ENCODE results near the gene GIT2. TPM values are rescaled to one million over a fixed set of nuclear protein-coding genes. Genes with fewer than 3 reads are reported as not detected.

GIT2 gene
- total RNA-seq, 2 experiments from 2014 or later = 107 to 112 TPM

- peaks cover 41% of the 10 kb centered on the region for H3K4me1 Mint-ChIP-seq
- DNase-seq = no peak
- H3K4me3 Mint-ChIP-seq = no peak overlapping the region
- no peaks in the 10 kb centered on the region for H3K9me3 Mint-ChIP-seq
- peaks cover 74% of the 10 kb centered on the region for H3K36me3 Mint-ChIP-seq (ENCODE audit: low read depth)
- ChIA-PET CTCF (no interaction called here), POLR2A (interaction anchor here (0.6 to 2.7 kb wide), 4 partner anchors 10 to 35 kb away, joined by 3 to 6 read pairs (median 3); partner anchors contain the start of gene ANKRD13A)
- H3K27ac Mint-ChIP-seq = no peak overlapping the region
- no peaks in the 10 kb centered on the region for H3K27me3 Mint-ChIP-seq
Observed at GRCh38 chr12:109963743-109964429, 32.3 kb downstream of the GIT2 start.

GRCh38 chr12:109963330-109963729 is 32.8 kb downstream of the GIT2 start:
- ChIA-PET POLR2A (interaction anchor here (1.0 to 2.7 kb wide), 3 partner anchors 10 to 36 kb away, joined by 3 to 6 read pairs (median 5); partner anchors contain the start of gene ANKRD13A), CTCF (no interaction called here)
- no peaks in the 10 kb centered on the region for H3K9me3 Mint-ChIP-seq
- peaks cover 80% of the 10 kb centered on the region for H3K36me3 Mint-ChIP-seq (ENCODE audit: low read depth)
- peak overlapping the region; percentile 18 for H3K27ac Mint-ChIP-seq
- H3K4me1 Mint-ChIP-seq = peaks cover 38% of the 10 kb centered on the region
- no peak for DNase-seq
- H3K4me3 Mint-ChIP-seq = no peak overlapping the region
- no peaks in the 10 kb centered on the region for H3K27me3 Mint-ChIP-seq

- Mint-ChIP-seq H3K4me3 (no peak overlapping the region), H3K9me3 (no peaks in the 10 kb centered on the region), H3K27me3 (no peaks in the 10 kb centered on the region), H3K27ac (peak overlapping the region; percentile 6), H3K4me1 (peaks cover 30% of the 10 kb centered on the region), H3K36me3 (ENCODE audit: low read depth) (peaks cover 77% of the 10 kb centered on the region)
- DNase-seq = no peak
- ChIA-PET CTCF (no interaction called here), POLR2A (interaction anchor here (1.7 kb wide), 1 partner anchor 32 kb away, joined by 5 read pairs; no protein-coding TSS in a partner anchor)
Observed at GRCh38 chr12:109962398-109962797, 33.8 kb downstream of the GIT2 start.

GRCh38 chr12:109961612-109962011 is 34.6 kb downstream of the GIT2 start:
- CTCF ChIA-PET = interaction anchor here (0.8 kb wide), 1 partner anchor 157 kb away, joined by 3 read pairs; no protein-coding TSS in a partner anchor
- H3K4me3 Mint-ChIP-seq = no peak overlapping the region
- POLR2A ChIA-PET = interaction anchor here (0.6 kb wide), 1 partner anchor 8 kb away, joined by 3 read pairs; no protein-coding TSS in a partner anchor
- H3K27me3 Mint-ChIP-seq = no peaks in the 10 kb centered on the region
- no peak for DNase-seq
- peaks cover 77% of the 10 kb centered on the region for H3K36me3 Mint-ChIP-seq (ENCODE audit: low read depth)
- H3K27ac Mint-ChIP-seq = no peak overlapping the region
- H3K9me3 Mint-ChIP-seq = no peaks in the 10 kb centered on the region
- peaks cover 26% of the 10 kb centered on the region for H3K4me1 Mint-ChIP-seq

GRCh38 chr12:109961201-109961600 is 35.0 kb downstream of the GIT2 start:
- H3K4me3 Mint-ChIP-seq = no peak overlapping the region
- H3K27me3 Mint-ChIP-seq = no peaks in the 10 kb centered on the region
- POLR2A ChIA-PET = interaction anchor here (0.6 kb wide), 1 partner anchor 8 kb away, joined by 3 read pairs; no protein-coding TSS in a partner anchor
- CTCF ChIA-PET = interaction anchor here (0.8 kb wide), 1 partner anchor 156 kb away, joined by 3 read pairs; no protein-coding TSS in a partner anchor
- H3K27ac Mint-ChIP-seq = no peak overlapping the region
- H3K4me1 Mint-ChIP-seq = peaks cover 24% of the 10 kb centered on the region
- no peaks in the 10 kb centered on the region for H3K9me3 Mint-ChIP-seq
- DNase-seq = no peak
- H3K36me3 Mint-ChIP-seq (ENCODE audit: low read depth) = peaks cover 77% of the 10 kb centered on the region

- DNase-seq = no peak
- ChIA-PET CTCF (interaction anchor here (0.7 kb wide), 1 partner anchor 61 kb away, joined by 3 read pairs; no protein-coding TSS in a partner anchor), POLR2A (no interaction called here)
- Mint-ChIP-seq H3K27ac (no peak overlapping the region), H3K27me3 (no peaks in the 10 kb centered on the region), H3K4me3 (no peak overlapping the region), H3K9me3 (no peaks in the 10 kb centered on the region), H3K36me3 (ENCODE audit: low read depth) (peaks cover 70% of the 10 kb centered on the region), H3K4me1 (peaks cover 17% of the 10 kb centered on the region)
Observed at GRCh38 chr12:109959411-109960093, 36.6 kb downstream of the GIT2 start.

- Mint-ChIP-seq H3K36me3 (ENCODE audit: low read depth) (peaks cover 69% of the 10 kb centered on the region), H3K4me3 (no peak overlapping the region), H3K4me1 (peaks cover 15% of the 10 kb centered on the region), H3K9me3 (no peaks in the 10 kb centered on the region), H3K27ac (no peak overlapping the region), H3K27me3 (no peaks in the 10 kb centered on the region)
- no peak for DNase-seq
- CTCF ChIA-PET = interaction anchor here (0.7 kb wide), 1 partner anchor 11 kb away, joined by 3 read pairs; no protein-coding TSS in a partner anchor
- POLR2A ChIA-PET = no interaction called here
Observed at GRCh38 chr12:109958374-109958773, 37.8 kb downstream of the GIT2 start.

GRCh38 chr12:109953656-109954055 is 42.5 kb downstream of the GIT2 start:
- H3K27me3 Mint-ChIP-seq = no peaks in the 10 kb centered on the region
- no peak overlapping the region for H3K27ac Mint-ChIP-seq
- no peak overlapping the region for H3K4me3 Mint-ChIP-seq
- peaks cover 76% of the 10 kb centered on the region for H3K36me3 Mint-ChIP-seq (ENCODE audit: low read depth)
- ChIA-PET CTCF (interaction anchor here (1.2 kb wide), 1 partner anchor 9 kb away, joined by 3 read pairs; no protein-coding TSS in a partner anchor), POLR2A (interaction anchor here (1.7 kb wide), 1 partner anchor 14 kb away, joined by 5 read pairs; no protein-coding TSS in a partner anchor)
- DNase-seq = no peak
- peaks cover 19% of the 10 kb centered on the region for H3K4me1 Mint-ChIP-seq
- H3K9me3 Mint-ChIP-seq = no peaks in the 10 kb centered on the region

GRCh38 chr12:109952873-109953272 is 43.3 kb downstream of the GIT2 start:
- H3K4me1 Mint-ChIP-seq = peaks cover 27% of the 10 kb centered on the region
- no peaks in the 10 kb centered on the region for H3K9me3 Mint-ChIP-seq
- ChIA-PET CTCF (interaction anchor here (1.0 to 1.2 kb wide), 3 partner anchors 8 to 64 kb away, joined by 3 to 4 read pairs (median 3); no protein-coding TSS in a partner anchor), POLR2A (interaction anchor here (1.0 to 1.7 kb wide), 2 partner anchors 11 to 15 kb away, joined by 3 to 5 read pairs; no protein-coding TSS in a partner anchor)
- peaks cover 74% of the 10 kb centered on the region for H3K36me3 Mint-ChIP-seq (ENCODE audit: low read depth)
- H3K27ac Mint-ChIP-seq = no peak overlapping the region
- H3K4me3 Mint-ChIP-seq = no peak overlapping the region
- no peaks in the 10 kb centered on the region for H3K27me3 Mint-ChIP-seq
- no peak for DNase-seq

- no peaks in the 10 kb centered on the region for H3K27me3 Mint-ChIP-seq
- H3K4me3 Mint-ChIP-seq = no peak overlapping the region
- ChIA-PET CTCF (interaction anchor here (1.0 to 1.2 kb wide), 3 partner anchors 8 to 64 kb away, joined by 3 to 4 read pairs (median 3); no protein-coding TSS in a partner anchor), POLR2A (interaction anchor here (1.0 to 1.7 kb wide), 2 partner anchors 12 to 15 kb away, joined by 3 to 5 read pairs; no protein-coding TSS in a partner anchor)
- H3K9me3 Mint-ChIP-seq = no peaks in the 10 kb centered on the region
- peaks cover 79% of the 10 kb centered on the region for H3K36me3 Mint-ChIP-seq (ENCODE audit: low read depth)
- peaks cover 32% of the 10 kb centered on the region for H3K4me1 Mint-ChIP-seq
- no peak for DNase-seq
- H3K27ac Mint-ChIP-seq = peak overlapping the region; percentile 32
Observed at GRCh38 chr12:109952160-109952858, 43.9 kb downstream of the GIT2 start.

- Mint-ChIP-seq H3K4me3 (no peak overlapping the region), H3K36me3 (ENCODE audit: low read depth) (peaks cover 81% of the 10 kb centered on the region), H3K27ac (peak overlapping the region; percentile 32), H3K27me3 (no peaks in the 10 kb centered on the region), H3K9me3 (no peaks in the 10 kb centered on the region), H3K4me1 (peaks cover 38% of the 10 kb centered on the region)
- ChIA-PET CTCF (interaction anchor here (0.6 to 1.1 kb wide), 3 partner anchors 14 to 148 kb away, joined by 3 to 4 read pairs (median 3); no protein-coding TSS in a partner anchor), POLR2A (interaction anchor here (1.0 to 1.7 kb wide), 2 partner anchors 12 to 16 kb away, joined by 3 to 5 read pairs; no protein-coding TSS in a partner anchor)
- DNase-seq = no peak
Observed at GRCh38 chr12:109951751-109952150, 44.4 kb downstream of the GIT2 start.

- POLR2A ChIA-PET = no interaction called here
- Mint-ChIP-seq H3K4me1 (peaks cover 43% of the 10 kb centered on the region), H3K4me3 (no peak overlapping the region), H3K27me3 (no peaks in the 10 kb centered on the region), H3K27ac (no peak overlapping the region), H3K36me3 (ENCODE audit: low read depth) (peaks cover 80% of the 10 kb centered on the region), H3K9me3 (no peaks in the 10 kb centered on the region)
- no peak for DNase-seq
- CTCF ChIA-PET = interaction anchor here (0.6 kb wide), 1 partner anchor 148 kb away, joined by 3 read pairs; no protein-coding TSS in a partner anchor
Observed at GRCh38 chr12:109951136-109951535, 45.0 kb downstream of the GIT2 start.

All from activated CD4-positive, alpha-beta memory T cell treated with anti-CD3 and anti-CD28 coated beads, Interleukin-2, amount 10 ng/mL, durations not matched to agents 7 days and 5 days (primary cell).